ENCODE measurements around the gene DLG2. TPM values are rescaled to one million over a fixed set of nuclear protein-coding genes. Genes with fewer than 3 reads are reported as not detected.
A peak's percentile ranks its signal among the peaks of the same experiment; 100 is the strongest.

DLG2 gene
- total RNA-seq, 2 donors from 2014 or later = 3.8 to 16.4 TPM

GRCh38 chr11:84355911-84356310 lies 1271.2 kb downstream of the DLG2 start:
- TF ChIP-seq, protein P1, sequence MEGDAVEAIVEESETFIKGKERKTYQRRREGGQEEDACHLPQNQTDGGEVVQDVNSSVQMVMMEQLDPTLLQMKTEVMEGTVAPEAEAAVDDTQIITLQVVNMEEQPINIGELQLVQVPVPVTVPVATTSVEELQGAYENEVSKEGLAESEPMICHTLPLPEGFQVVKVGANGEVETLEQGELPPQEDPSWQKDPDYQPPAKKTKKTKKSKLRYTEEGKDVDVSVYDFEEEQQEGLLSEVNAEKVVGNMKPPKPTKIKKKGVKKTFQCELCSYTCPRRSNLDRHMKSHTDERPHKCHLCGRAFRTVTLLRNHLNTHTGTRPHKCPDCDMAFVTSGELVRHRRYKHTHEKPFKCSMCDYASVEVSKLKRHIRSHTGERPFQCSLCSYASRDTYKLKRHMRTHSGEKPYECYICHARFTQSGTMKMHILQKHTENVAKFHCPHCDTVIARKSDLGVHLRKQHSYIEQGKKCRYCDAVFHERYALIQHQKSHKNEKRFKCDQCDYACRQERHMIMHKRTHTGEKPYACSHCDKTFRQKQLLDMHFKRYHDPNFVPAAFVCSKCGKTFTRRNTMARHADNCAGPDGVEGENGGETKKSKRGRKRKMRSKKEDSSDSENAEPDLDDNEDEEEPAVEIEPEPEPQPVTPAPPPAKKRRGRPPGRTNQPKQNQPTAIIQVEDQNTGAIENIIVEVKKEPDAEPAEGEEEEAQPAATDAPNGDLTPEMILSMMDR (IDR thresholded peaks at IDR 0.05) = no peak
- Histone ChIP-seq H3K9me3 (no peaks in the 10 kb centered on the region), H3K4me3 (no peak overlapping the region), H3K27ac (no peak overlapping the region), H3K27me3 (replicated peaks; ENCODE audit: insufficient read depth) (no peaks in the 10 kb centered on the region), H3K4me1 (ENCODE audit: control insufficient read depth in 1 of 2, low read depth in 2 of 2) (no peaks in the 10 kb centered on the region), H3K36me3 (no peaks in the 10 kb centered on the region)
- ATAC-seq (ENCODE audit: insufficient number of reproducible peaks, low FRiP score, low read depth) = no peak
- DNase-seq (ENCODE audit: low spot score) = no peak

GRCh38 chr11:84345597-84345996 lies 1281.5 kb downstream of the DLG2 start:
- DNase-seq (ENCODE audit: low spot score) (no peak), ATAC-seq (ENCODE audit: insufficient number of reproducible peaks, low FRiP score, low read depth) (no peak)
- Histone ChIP-seq H3K36me3 (no peaks in the 10 kb centered on the region), H3K4me1 (ENCODE audit: control insufficient read depth in 1 of 2, low read depth in 2 of 2) (no peaks in the 10 kb centered on the region), H3K27me3 (replicated peaks; ENCODE audit: insufficient read depth) (no peaks in the 10 kb centered on the region), H3K9me3 (no peaks in the 10 kb centered on the region), H3K4me3 (no peak overlapping the region), H3K27ac (no peak overlapping the region)
- TF ChIP-seq, protein P1 (IDR thresholded peaks at IDR 0.05) = no peak

GRCh38 chr11:84345027-84345426 lies 1282.1 kb downstream of the DLG2 start:
- Histone ChIP-seq H3K4me1 (ENCODE audit: control insufficient read depth in 1 of 2, low read depth in 2 of 2) (no peaks in the 10 kb centered on the region), H3K9me3 (no peaks in the 10 kb centered on the region), H3K27me3 (replicated peaks; ENCODE audit: insufficient read depth) (no peaks in the 10 kb centered on the region), H3K4me3 (no peak overlapping the region), H3K27ac (no peak overlapping the region), H3K36me3 (no peaks in the 10 kb centered on the region)
- no peak for ATAC-seq (ENCODE audit: insufficient number of reproducible peaks, low FRiP score, low read depth)
- TF ChIP-seq, protein P1 (IDR thresholded peaks at IDR 0.05) = no peak
- DNase-seq (ENCODE audit: low spot score) = no peak

DNA sequence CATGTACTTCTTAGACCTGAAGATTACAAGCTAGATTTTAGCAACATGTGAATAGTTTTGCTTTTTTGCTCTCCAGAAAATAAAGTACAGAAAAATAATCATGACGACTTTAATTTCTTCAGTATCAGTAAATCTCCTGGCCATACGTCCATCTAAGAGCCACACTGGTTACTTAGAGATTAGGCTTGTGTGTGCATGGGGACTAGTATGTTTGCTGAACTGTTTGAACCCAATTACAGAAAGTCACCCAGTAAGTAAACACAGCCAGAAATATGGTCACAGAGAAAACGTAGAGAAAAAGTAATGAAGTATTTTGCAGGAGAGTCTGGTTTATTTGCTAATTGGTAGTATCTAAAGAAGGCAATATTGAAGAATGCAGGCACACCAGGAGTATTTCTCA lies 1287.3 kb downstream of the DLG2 start:
- no peak for DNase-seq (ENCODE audit: low spot score)
- no peak for ATAC-seq (ENCODE audit: insufficient number of reproducible peaks, low FRiP score, low read depth)
- no peaks in the 10 kb centered on the region for H3K4me1 ChIP-seq (ENCODE audit: control insufficient read depth in 1 of 2, low read depth in 2 of 2)

GRCh38 chr11:84333221-84333620 lies 1293.9 kb downstream of the DLG2 start:
- Histone ChIP-seq H3K36me3 (no peaks in the 10 kb centered on the region), H3K9me3 (peaks cover 2% of the 10 kb centered on the region), H3K27ac (no peak overlapping the region), H3K4me1 (ENCODE audit: control insufficient read depth in 1 of 2, low read depth in 2 of 2) (no peaks in the 10 kb centered on the region), H3K4me3 (peak overlapping the region; percentile 40), H3K27me3 (replicated peaks; ENCODE audit: insufficient read depth) (no peaks in the 10 kb centered on the region)
- TF ChIP-seq, protein P1 (IDR thresholded peaks at IDR 0.05) = no peak
- DNase-seq (ENCODE audit: low spot score) (no peak), ATAC-seq (ENCODE audit: insufficient number of reproducible peaks, low FRiP score, low read depth) (no peak)

More for the DNA sequence above, 1287.3 kb downstream of the DLG2 start:
- Histone ChIP-seq H3K27me3 (replicated peaks; ENCODE audit: insufficient read depth) (no peaks in the 10 kb centered on the region), H3K9me3 (no peaks in the 10 kb centered on the region), H3K36me3 (no peaks in the 10 kb centered on the region), H3K4me3 (no peak overlapping the region), H3K27ac (no peak overlapping the region)
- TF ChIP-seq, protein P1 (IDR thresholded peaks at IDR 0.05) = no peak

Measured in thoracic aorta (tissue), 2 donors.